Measurements from ENCODE around the gene FAM72D.
"Not testable (repeated sequence)": the region's sequence is repeated elsewhere in the genome, so short reads cannot be mapped to it uniquely, and the experiment has no call there.

Gene FAM72D

GRCh38 chr1:145155873-145156272 lies 60.1 kb downstream of the FAM72D start:
- H4K8ac ChIP-seq (ENCODE audit: low read length); H2BK5ac ChIP-seq (ENCODE audit: low read depth, low read length, poor library complexity, severe bottlenecking); H2AFZ ChIP-seq (ENCODE audit: low read depth, low read length); H3K4me3 ChIP-seq (ENCODE audit: insufficient read depth in 1 of 2, low read depth in 1 of 2, low read length in 2 of 2); H3K9ac ChIP-seq (ENCODE audit: low read length); H3K27ac ChIP-seq (ENCODE audit: low read length, poor library complexity, severe bottlenecking); H4K91ac ChIP-seq (ENCODE audit: low read length); H3K27me3 ChIP-seq (ENCODE audit: control insufficient read depth in 1 of 2, insufficient read depth in 1 of 2, low read length in 2 of 2); H3K36me3 ChIP-seq (ENCODE audit: control insufficient read depth in 1 of 2, insufficient read depth in 2 of 2, low read depth in 1 of 2, low read length in 2 of 2); H2BK12ac ChIP-seq (ENCODE audit: low read length in 2 of 2); H3K23ac ChIP-seq (ENCODE audit: low read length in 2 of 2); H3K14ac ChIP-seq (ENCODE audit: low read length in 2 of 2); H3K9me3 ChIP-seq (ENCODE audit: control insufficient read depth, low read length); H2BK15ac ChIP-seq (ENCODE audit: low read depth, poor library complexity, severe bottlenecking); H2AK5ac ChIP-seq (ENCODE audit: low read length, severe bottlenecking); H3K79me1 ChIP-seq (replicated peaks; ENCODE audit: low read length, poor library complexity, severe bottlenecking); H3K4me1 ChIP-seq (ENCODE audit: control insufficient read depth, insufficient read depth, low read depth, low read length); H3K18ac ChIP-seq (ENCODE audit: low read depth in 1 of 2, low read length in 2 of 2); H3K4ac ChIP-seq (ENCODE audit: low read depth in 1 of 2, low read length in 2 of 2); H2BK120ac ChIP-seq (ENCODE audit: low read depth, low read length): not testable (repeated sequence)
- peak; percentile 2 for DNase-seq
- H3K4me2 ChIP-seq (ENCODE audit: low read length, poor library complexity, severe bottlenecking), result peak overlapping the region; percentile 37
- 0% methylated on average over 1 of the region's 5 CpGs for WGBS

DNA sequence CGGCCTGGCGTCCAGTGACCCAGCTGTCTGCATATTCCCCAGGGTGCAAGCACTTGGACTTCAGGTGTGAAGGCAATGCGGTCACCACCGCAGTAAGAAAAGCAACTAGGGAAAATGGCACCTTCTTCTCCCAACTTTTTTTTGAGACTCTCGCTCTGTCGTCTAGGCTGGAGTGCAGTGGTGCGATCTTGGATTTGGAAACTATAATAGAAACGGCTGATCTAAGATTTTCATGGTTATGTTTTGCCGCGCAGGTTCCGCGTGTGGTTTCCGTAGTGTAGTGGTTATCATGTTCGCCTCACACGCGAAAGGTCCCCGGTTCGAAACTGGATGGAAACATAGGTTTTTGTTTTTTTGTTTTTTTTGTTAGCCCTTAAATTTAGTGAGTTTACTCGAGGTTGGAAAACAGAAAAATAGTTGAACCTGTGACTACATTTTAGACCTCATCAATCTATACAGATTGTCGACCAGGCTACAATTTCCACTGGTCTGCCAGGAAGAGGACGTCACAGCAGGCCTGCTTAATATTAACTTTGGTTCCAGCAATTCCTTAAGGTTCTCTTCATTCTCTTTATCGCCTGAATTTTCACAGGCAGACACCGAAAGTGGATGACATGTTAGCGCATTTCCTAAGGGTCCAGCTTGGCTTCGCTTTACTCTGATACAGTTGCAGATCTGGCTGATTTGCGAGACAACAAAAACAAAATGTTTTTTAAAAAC lies 61.3 kb downstream of the FAM72D start:
- H3K27me3 ChIP-seq (ENCODE audit: control insufficient read depth in 1 of 2, insufficient read depth in 1 of 2, low read length in 2 of 2); H3K18ac ChIP-seq (ENCODE audit: low read depth in 1 of 2, low read length in 2 of 2); H3K4me2 ChIP-seq (ENCODE audit: low read length, poor library complexity, severe bottlenecking); H2BK15ac ChIP-seq (ENCODE audit: low read depth, poor library complexity, severe bottlenecking); H3K27ac ChIP-seq (ENCODE audit: low read length, poor library complexity, severe bottlenecking); H2BK12ac ChIP-seq (ENCODE audit: low read length in 2 of 2); H3K4ac ChIP-seq (ENCODE audit: low read depth in 1 of 2, low read length in 2 of 2); H2AK5ac ChIP-seq (ENCODE audit: low read length, severe bottlenecking); H3K79me1 ChIP-seq (replicated peaks; ENCODE audit: low read length, poor library complexity, severe bottlenecking); H3K4me1 ChIP-seq (ENCODE audit: control insufficient read depth, insufficient read depth, low read depth, low read length); H3K9ac ChIP-seq (ENCODE audit: low read length); H2BK5ac ChIP-seq (ENCODE audit: low read depth, low read length, poor library complexity, severe bottlenecking); H3K9me3 ChIP-seq (ENCODE audit: control insufficient read depth, low read length); H4K91ac ChIP-seq (ENCODE audit: low read length); H3K14ac ChIP-seq (ENCODE audit: low read length in 2 of 2); H2BK120ac ChIP-seq (ENCODE audit: low read depth, low read length); H3K23ac ChIP-seq (ENCODE audit: low read length in 2 of 2); H4K8ac ChIP-seq (ENCODE audit: low read length); H2AFZ ChIP-seq (ENCODE audit: low read depth, low read length); H3K36me3 ChIP-seq (ENCODE audit: control insufficient read depth in 1 of 2, insufficient read depth in 2 of 2, low read depth in 1 of 2, low read length in 2 of 2): not testable (repeated sequence)
- 0% methylated on average over 7 of the region's 26 CpGs for WGBS
- H3K4me3 ChIP-seq (ENCODE audit: insufficient read depth in 1 of 2, low read depth in 1 of 2, low read length in 2 of 2), result peak overlapping the region in 1 of 2 experiments; percentile 47
- DNase-seq, result peak; percentile 73

DNA sequence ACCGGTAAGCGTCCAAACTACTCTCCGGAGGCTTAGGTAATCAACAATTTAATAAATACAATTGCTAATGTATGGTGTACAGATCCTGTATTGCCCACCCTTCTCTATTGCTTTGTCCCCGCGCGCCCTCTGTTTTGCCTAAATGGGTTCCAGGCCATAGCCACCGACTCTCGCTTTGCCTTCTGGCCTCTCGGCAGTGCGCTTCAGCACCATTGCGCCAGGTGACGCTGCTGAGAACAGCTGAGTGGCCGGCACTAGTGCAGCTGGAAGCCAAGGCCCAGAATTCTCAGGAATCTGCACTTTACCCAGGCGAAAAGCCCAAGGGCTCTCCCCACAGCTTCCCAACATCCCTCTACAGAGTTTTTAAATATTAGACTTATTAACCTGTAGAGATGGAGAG lies 61.9 kb downstream of the FAM72D start:
- not testable (repeated sequence) for H4K91ac ChIP-seq (ENCODE audit: low read length); H3K36me3 ChIP-seq (ENCODE audit: control insufficient read depth in 1 of 2, insufficient read depth in 2 of 2, low read depth in 1 of 2, low read length in 2 of 2); H3K9ac ChIP-seq (ENCODE audit: low read length); H2BK5ac ChIP-seq (ENCODE audit: low read depth, low read length, poor library complexity, severe bottlenecking); H3K27ac ChIP-seq (ENCODE audit: low read length, poor library complexity, severe bottlenecking); DNase-seq; H2BK120ac ChIP-seq (ENCODE audit: low read depth, low read length); H2BK15ac ChIP-seq (ENCODE audit: low read depth, poor library complexity, severe bottlenecking); H3K14ac ChIP-seq (ENCODE audit: low read length in 2 of 2); H3K79me1 ChIP-seq (replicated peaks; ENCODE audit: low read length, poor library complexity, severe bottlenecking); H3K4ac ChIP-seq (ENCODE audit: low read depth in 1 of 2, low read length in 2 of 2); H3K23ac ChIP-seq (ENCODE audit: low read length in 2 of 2); H3K27me3 ChIP-seq (ENCODE audit: control insufficient read depth in 1 of 2, insufficient read depth in 1 of 2, low read length in 2 of 2); H4K8ac ChIP-seq (ENCODE audit: low read length); H3K18ac ChIP-seq (ENCODE audit: low read depth in 1 of 2, low read length in 2 of 2); H3K4me3 ChIP-seq (ENCODE audit: insufficient read depth in 1 of 2, low read depth in 1 of 2, low read length in 2 of 2); H3K4me1 ChIP-seq (ENCODE audit: control insufficient read depth, insufficient read depth, low read depth, low read length); H2AFZ ChIP-seq (ENCODE audit: low read depth, low read length); H2BK12ac ChIP-seq (ENCODE audit: low read length in 2 of 2); H3K9me3 ChIP-seq (ENCODE audit: control insufficient read depth, low read length); H2AK5ac ChIP-seq (ENCODE audit: low read length, severe bottlenecking); H3K4me2 ChIP-seq (ENCODE audit: low read length, poor library complexity, severe bottlenecking)
- WGBS, result no CpG with 5 or more reads among the region's 14 CpGs

- H3K36me3 ChIP-seq (ENCODE audit: control insufficient read depth in 1 of 2, insufficient read depth in 2 of 2, low read depth in 1 of 2, low read length in 2 of 2), result not testable (repeated sequence)
Measured at GRCh38 chr1:145161046-145161752, 65.4 kb downstream of the FAM72D start.

More at GRCh38 chr1:145161046-145161752, 65.4 kb downstream of the FAM72D start:
- H3K4ac ChIP-seq (ENCODE audit: low read depth in 1 of 2, low read length in 2 of 2); H4K8ac ChIP-seq (ENCODE audit: low read length); H3K14ac ChIP-seq (ENCODE audit: low read length in 2 of 2); DNase-seq; H4K91ac ChIP-seq (ENCODE audit: low read length); H3K23ac ChIP-seq (ENCODE audit: low read length in 2 of 2); H2BK5ac ChIP-seq (ENCODE audit: low read depth, low read length, poor library complexity, severe bottlenecking); H2BK12ac ChIP-seq (ENCODE audit: low read length in 2 of 2); H3K27me3 ChIP-seq (ENCODE audit: control insufficient read depth in 1 of 2, insufficient read depth in 1 of 2, low read length in 2 of 2); H2AFZ ChIP-seq (ENCODE audit: low read depth, low read length); H2BK120ac ChIP-seq (ENCODE audit: low read depth, low read length); H3K27ac ChIP-seq (ENCODE audit: low read length, poor library complexity, severe bottlenecking); H3K4me3 ChIP-seq (ENCODE audit: insufficient read depth in 1 of 2, low read depth in 1 of 2, low read length in 2 of 2); H3K4me1 ChIP-seq (ENCODE audit: control insufficient read depth, insufficient read depth, low read depth, low read length); H2BK15ac ChIP-seq (ENCODE audit: low read depth, poor library complexity, severe bottlenecking); H3K18ac ChIP-seq (ENCODE audit: low read depth in 1 of 2, low read length in 2 of 2); H3K9me3 ChIP-seq (ENCODE audit: control insufficient read depth, low read length); H2AK5ac ChIP-seq (ENCODE audit: low read length, severe bottlenecking); H3K4me2 ChIP-seq (ENCODE audit: low read length, poor library complexity, severe bottlenecking); H3K9ac ChIP-seq (ENCODE audit: low read length); H3K79me1 ChIP-seq (replicated peaks; ENCODE audit: low read length, poor library complexity, severe bottlenecking): not testable (repeated sequence)
- no CpG with 5 or more reads among the region's 26 CpGs for WGBS

Measured in mesenchymal stem cell (in vitro differentiated cells and primary cell).